ENCODE results near the gene CMTM3.
"Not testable (repeated sequence)": the region's sequence is repeated elsewhere in the genome, so short reads cannot be mapped to it uniquely, and the experiment has no call there.

The CMTM3 gene

DNA sequence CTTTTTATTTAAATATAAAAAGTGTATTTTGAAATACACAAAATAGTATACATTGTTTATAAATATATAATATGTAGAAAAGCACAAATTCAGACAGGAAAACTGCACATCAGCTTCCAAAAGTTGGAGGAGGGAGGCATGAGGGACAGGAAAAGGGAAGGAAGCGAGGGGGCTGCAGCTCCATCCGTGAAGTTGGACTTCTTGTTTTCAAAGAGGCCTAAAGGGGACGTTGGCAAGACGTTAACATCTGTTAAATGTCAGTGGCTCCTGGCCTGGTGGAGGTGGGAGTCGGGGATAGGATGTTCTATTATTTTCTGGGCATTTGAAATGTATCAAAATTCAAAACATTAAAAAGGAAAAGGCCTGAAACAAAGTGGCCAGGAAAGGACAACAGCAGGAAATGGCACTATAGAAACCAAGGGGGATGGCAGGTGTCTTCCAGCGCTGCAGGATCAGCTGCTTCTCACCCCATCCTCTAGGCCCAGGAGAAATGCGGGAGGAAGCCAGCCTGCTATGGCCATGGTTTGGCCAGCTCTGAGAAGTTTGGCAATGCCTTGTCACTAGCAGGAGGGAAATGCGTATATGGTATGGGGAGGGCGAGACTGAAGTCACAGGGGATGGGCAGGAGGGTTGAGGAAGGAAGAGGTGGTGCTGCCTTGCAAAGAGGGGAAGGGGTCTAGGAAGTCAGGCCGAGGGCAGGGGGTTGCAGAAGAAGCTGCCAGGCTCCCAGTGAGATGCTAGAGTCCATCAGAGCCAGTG is 18.8 kb upstream of the CMTM3 start:
- no peak for DNase-seq

- DNase-seq: no peak
Measured at GRCh38 chr16:66587881-66588600, 16.5 kb upstream of the CMTM3 start.

DNA sequence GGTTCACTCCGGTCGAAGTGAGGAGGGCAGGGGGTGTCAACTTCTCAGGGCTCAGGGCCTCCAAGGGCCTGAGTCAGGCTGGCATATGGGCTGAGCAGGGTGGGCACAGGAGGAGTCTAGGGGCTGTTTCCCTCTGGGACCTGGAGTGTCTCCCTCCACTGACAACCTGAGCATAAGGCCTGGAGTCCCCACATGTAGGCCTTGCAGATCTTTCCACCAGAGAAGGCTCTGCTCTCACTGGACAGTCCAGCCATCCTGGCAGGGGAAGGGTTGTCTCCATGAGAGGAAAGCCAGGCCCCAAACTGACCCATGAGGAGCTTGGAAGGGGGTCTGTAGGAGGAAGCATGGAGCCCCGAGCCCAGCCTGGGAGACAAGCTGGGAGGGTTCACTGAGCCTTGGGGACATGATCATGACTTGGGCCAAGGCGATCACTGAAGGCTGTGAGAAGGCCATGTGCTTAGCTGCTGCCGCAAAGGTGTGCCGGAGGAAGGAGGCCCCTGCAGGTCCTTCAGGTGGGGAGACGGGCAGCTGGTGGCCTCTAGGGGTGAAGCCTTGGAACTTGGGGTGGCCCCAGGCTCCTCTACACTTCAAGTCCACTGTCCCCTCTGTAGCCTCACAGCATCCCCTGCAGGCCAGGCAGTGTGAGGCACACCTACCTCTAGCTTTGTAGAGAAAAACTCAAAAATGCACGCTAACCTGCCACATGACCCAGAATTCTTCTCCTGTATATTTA is 15.4 kb upstream of the CMTM3 start:
- peak; percentile 83 for DNase-seq

GRCh38 chr16:66590322-66590721 is 14.2 kb upstream of the CMTM3 start:
- no peak for DNase-seq

DNA sequence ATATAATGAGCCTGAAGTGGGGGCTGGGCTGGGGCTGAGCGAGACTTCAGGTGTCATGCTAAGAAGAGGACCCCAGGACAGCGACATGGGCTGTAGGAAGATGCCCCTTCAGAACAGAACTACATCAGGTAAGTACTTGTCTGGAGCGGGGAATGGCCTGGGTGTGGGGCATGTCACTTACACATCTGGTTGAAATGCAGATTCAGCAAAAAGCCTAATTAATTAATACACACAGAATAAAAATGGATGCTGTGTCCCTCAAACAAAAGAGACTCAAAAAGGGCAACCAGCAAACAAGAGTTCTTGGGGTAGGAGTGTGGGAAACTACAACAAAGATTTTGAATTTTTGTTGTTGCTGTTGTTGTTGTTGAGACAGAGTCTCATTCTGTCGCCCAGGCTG is 13.5 kb upstream of the CMTM3 start:
- no peak for DNase-seq

GRCh38 chr16:66592241-66592640 is 12.3 kb upstream of the CMTM3 start:
- no peak for DNase-seq

GRCh38 chr16:66592814-66593213 is 11.7 kb upstream of the CMTM3 start:
- no peak for DNase-seq

GRCh38 chr16:66594739-66595138 is 9.8 kb upstream of the CMTM3 start:
- no peak for DNase-seq

GRCh38 chr16:66596559-66596958 is 7.9 kb upstream of the CMTM3 start:
- DNase-seq: not testable (repeated sequence)

GRCh38 chr16:66596986-66597848 is 7.3 kb upstream of the CMTM3 start:
- DNase-seq: no peak

DNA sequence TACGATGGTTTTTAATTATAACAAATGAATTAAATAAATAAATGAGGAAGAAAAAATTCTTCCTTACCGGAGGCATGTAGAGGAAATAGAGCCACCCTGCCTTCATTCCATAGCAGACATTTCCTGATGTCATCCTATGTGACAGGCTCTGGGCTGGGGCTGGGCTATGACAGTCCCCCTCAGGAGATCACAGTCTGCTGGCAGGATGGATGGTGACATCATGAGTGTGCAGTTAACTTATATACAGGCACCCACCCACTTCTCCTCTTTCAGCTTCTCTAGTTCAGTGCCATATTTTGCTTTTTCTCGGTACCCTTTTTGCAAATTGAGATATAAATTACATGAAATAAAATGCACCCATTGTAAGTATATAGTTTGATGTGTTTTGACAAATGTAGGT is 6.4 kb upstream of the CMTM3 start:
- DNase-seq: no peak

GRCh38 chr16:66599726-66600125 is 4.8 kb upstream of the CMTM3 start:
- no peak for DNase-seq

GRCh38 chr16:66600477-66600876 is 4.0 kb upstream of the CMTM3 start:
- no peak for DNase-seq

GRCh38 chr16:66601471-66601870 is 3.0 kb upstream of the CMTM3 start:
- DNase-seq: no peak

DNA sequence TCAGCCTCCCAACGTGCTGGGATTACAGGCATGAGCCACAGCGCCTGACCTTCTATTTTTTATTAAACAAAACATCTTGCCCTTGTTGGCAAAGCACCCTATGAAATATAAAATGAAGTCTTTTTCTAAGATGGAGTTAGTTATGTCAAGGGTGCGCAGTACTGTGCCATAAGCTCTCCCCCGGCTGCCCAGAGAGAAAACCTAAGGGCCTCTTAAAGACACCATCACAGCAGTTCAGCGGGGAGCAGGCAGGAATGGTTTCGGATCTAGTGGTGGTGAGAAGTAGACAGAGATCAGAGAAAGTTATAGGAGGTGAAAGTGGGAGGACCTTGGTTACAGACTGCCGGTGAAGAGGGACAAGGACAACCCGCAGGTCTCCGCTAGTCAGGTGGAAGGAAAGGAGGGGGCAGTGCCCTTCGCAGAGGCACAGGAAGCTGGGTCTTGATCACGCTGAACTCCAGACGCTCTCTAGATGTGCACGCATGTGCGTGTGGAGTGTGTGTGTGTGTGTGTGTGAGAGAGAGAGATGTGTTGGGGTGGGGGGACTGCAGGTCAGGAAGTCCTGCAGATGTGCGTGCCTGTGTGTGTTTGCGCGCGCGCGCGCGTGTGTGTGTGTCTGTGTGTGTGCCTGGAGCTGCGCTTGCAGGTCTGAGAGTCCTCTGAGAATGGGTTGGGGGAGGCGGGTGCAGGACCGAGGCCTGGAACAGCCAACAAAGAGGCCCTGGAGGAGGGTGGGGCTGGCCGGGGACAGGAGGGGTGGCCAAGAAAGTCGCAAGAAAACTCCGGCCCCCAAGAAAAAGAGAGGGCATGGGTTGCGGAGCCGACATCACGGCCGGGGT is 748 bp upstream of the CMTM3 start:
- peak; percentile 89 for DNase-seq

GRCh38 chr16:66605177-66605978 is 874 bp downstream of the CMTM3 start:
- DNase-seq: peak; percentile 78

- DNase-seq: no peak
Measured at GRCh38 chr16:66605979-66606751, 1.7 kb downstream of the CMTM3 start.

- DNase-seq: peak; percentile 93
Measured at GRCh38 chr16:66608241-66609138, 4.0 kb downstream of the CMTM3 start.

GRCh38 chr16:66609139-66609510 is 4.6 kb downstream of the CMTM3 start:
- DNase-seq: no peak
